HEK293 (cell line): ENCODE results near the gene S100PBP.

Experiments
- CTCF ChIA-PET: fragments of 350-600 bp; formaldehyde crosslinking; extraction: SDS; loops from one replicate; lab custom pipeline; 2021; ENCODE audit warnings: antibody characterized with exemption; lab: Yijun Ruan, JAX
- POLR2A ChIA-PET: fragments of 300-600 bp; formaldehyde crosslinking; extraction: SDS; loops from one replicate; lab custom pipeline; 2020; ENCODE audit warnings: antibody characterized with exemption, inconsistent platforms; lab: Yijun Ruan, JAX
- H3K27ac ChIP-seq: fragments of 200-500 bp; sonication (Bioruptor generic); 2 replicates; pipeline ENCODE4 v1.5.1; 2014; ENCODE audit warnings: low read depth, low read length, control low read depth, inconsistent platforms; ENCODE audit errors: extremely low read depth
- H3K36me3 ChIP-seq, 2 experiments: fragments of 200-500 bp in 1 of 2; sonication (Bioruptor generic) in 1 of 2; 1 replicate in 1 of 2; 2 replicates in 1 of 2; pipeline ENCODE4 v1.5.1; 2014 to 2017; ENCODE audit warnings: inconsistent platforms in 2 of 2, low read length in 2 of 2; ENCODE audit not compliant: control insufficient read depth in 2 of 2, insufficient read depth in 1 of 2
- H3K4me1 ChIP-seq: fragments of 200-500 bp; sonication (Bioruptor generic); 2 replicates; pipeline ENCODE4 v1.5.1; 2014; ENCODE audit warnings: mild to moderate bottlenecking, low read length, inconsistent platforms; ENCODE audit not compliant: control insufficient read depth, insufficient read depth
- H3K4me3 ChIP-seq: 2 replicates; pipeline ENCODE4 v1.5.1; 2011; ENCODE audit warnings: low read depth, mild to moderate bottlenecking, control low read depth, low read length, moderate library complexity
- H3K9me3 ChIP-seq: fragments of 200-500 bp; sonication (Bioruptor generic); 2 replicates; pipeline ENCODE4 v1.5.1; 2014; ENCODE audit warnings: low read depth, low read length, inconsistent platforms; ENCODE audit not compliant: control insufficient read depth, insufficient read depth
- ATF2 ChIP-seq: fragments of 450-650 bp; formaldehyde crosslinking; IDR thresholded peaks from 2 replicates; pipeline ENCODE4 v1.5.1; 2016; ENCODE audit warnings: missing biosample characterization, missing genetic modification characterization, low read depth
- GLIS2 ChIP-seq: fragments of 450-650 bp; formaldehyde crosslinking; IDR thresholded peaks from 2 replicates; pipeline ENCODE4 v1.5.1; 2016; ENCODE audit warnings: missing biosample characterization, missing genetic modification characterization
- PRDM1 ChIP-seq: fragments of 450-650 bp; formaldehyde crosslinking; IDR thresholded peaks from 2 replicates; pipeline ENCODE4; 2016; ENCODE audit warnings: missing biosample characterization, missing genetic modification characterization
- RBAK ChIP-seq: fragments of 450-650 bp; formaldehyde crosslinking; IDR thresholded peaks from 2 replicates; pipeline ENCODE4 v1.5.1; 2016; ENCODE audit warnings: missing biosample characterization, missing genetic modification characterization
- ZEB2 ChIP-seq: fragments of 450-650 bp; formaldehyde crosslinking; IDR thresholded peaks from 2 replicates; pipeline ENCODE4 v1.5.1; 2016; ENCODE audit warnings: missing biosample characterization, missing genetic modification characterization
- ZNF10 ChIP-seq: fragments of 450-650 bp; formaldehyde crosslinking; IDR thresholded peaks from 2 replicates; pipeline ENCODE4 v1.5.1; 2017; ENCODE audit warnings: missing biosample characterization, missing genetic modification characterization
- ZNF112 ChIP-seq: fragments of 450-650 bp; formaldehyde crosslinking; IDR thresholded peaks from 2 replicates; pipeline ENCODE4 v1.5.0; 2017; ENCODE audit warnings: missing biosample characterization, missing genetic modification characterization
- ZNF132 ChIP-seq: fragments of 450-650 bp; formaldehyde crosslinking; IDR thresholded peaks from 2 replicates; pipeline ENCODE4 v1.5.1; 2017; ENCODE audit warnings: missing biosample characterization, missing genetic modification characterization, borderline replicate concordance
- ZNF140 ChIP-seq: fragments of 450-650 bp; formaldehyde crosslinking; IDR thresholded peaks from 2 replicates; pipeline ENCODE4 v1.5.1; 2016; ENCODE audit warnings: missing biosample characterization, missing genetic modification characterization
- ZNF211 ChIP-seq: fragments of 450-650 bp; formaldehyde crosslinking; IDR thresholded peaks from 2 replicates; pipeline ENCODE4 v1.5.1; 2016; ENCODE audit warnings: low read depth, missing biosample characterization, missing genetic modification characterization
- ZNF23 ChIP-seq: fragments of 450-650 bp; formaldehyde crosslinking; IDR thresholded peaks from 2 replicates; pipeline ENCODE4 v1.5.1; 2016; ENCODE audit warnings: missing biosample characterization, missing genetic modification characterization, borderline replicate concordance
- ZNF280C ChIP-seq: fragments of 450-650 bp; formaldehyde crosslinking; IDR thresholded peaks from 2 replicates; pipeline ENCODE4 v1.5.1; 2016; ENCODE audit warnings: missing biosample characterization, missing genetic modification characterization
- ZNF324 ChIP-seq: fragments of 450-650 bp; formaldehyde crosslinking; IDR thresholded peaks from 2 replicates; pipeline ENCODE4 v1.5.1; 2016; ENCODE audit warnings: missing biosample characterization, missing genetic modification characterization
- ZNF391 ChIP-seq: fragments of 450-650 bp; formaldehyde crosslinking; IDR thresholded peaks from 2 replicates; pipeline ENCODE4 v1.5.1; 2016; ENCODE audit warnings: low read depth, missing biosample characterization, missing genetic modification characterization, borderline replicate concordance
- ZNF423 ChIP-seq: fragments of 450-650 bp; formaldehyde crosslinking; IDR thresholded peaks from 2 replicates; pipeline ENCODE4 v1.5.1; 2016; ENCODE audit warnings: missing biosample characterization, missing genetic modification characterization
- ZNF596 ChIP-seq: fragments of 450-650 bp; IDR thresholded peaks from 2 replicates; pipeline ENCODE4 v1.5.0; 2018; ENCODE audit warnings: missing biosample characterization, mild to moderate bottlenecking, missing genetic modification characterization, moderate library complexity
- ZNF624 ChIP-seq: fragments of 450-650 bp; formaldehyde crosslinking; IDR thresholded peaks from 2 replicates; pipeline ENCODE4 v1.5.1; 2017; ENCODE audit warnings: missing biosample characterization, missing genetic modification characterization
- ZNF639 ChIP-seq: fragments of 450-650 bp; formaldehyde crosslinking; IDR thresholded peaks from 2 replicates; pipeline ENCODE4 v1.5.1; 2016; ENCODE audit warnings: missing biosample characterization, missing genetic modification characterization
- ZNF692 ChIP-seq: fragments of 450-650 bp; formaldehyde crosslinking; IDR thresholded peaks from 2 replicates; pipeline ENCODE4 v1.5.1; 2016; ENCODE audit warnings: missing biosample characterization, missing genetic modification characterization
- ZNF768 ChIP-seq: fragments of 450-650 bp; formaldehyde crosslinking; IDR thresholded peaks from 2 replicates; pipeline ENCODE4 v1.5.1; 2018; ENCODE audit warnings: missing biosample characterization, mild to moderate bottlenecking, missing genetic modification characterization
- ZNF792 ChIP-seq: fragments of 450-650 bp; formaldehyde crosslinking; IDR thresholded peaks from 2 replicates; pipeline ENCODE4 v1.5.1; 2016; ENCODE audit warnings: missing biosample characterization, missing genetic modification characterization
- ZNF830 ChIP-seq: fragments of 450-650 bp; IDR thresholded peaks from 2 replicates; pipeline ENCODE4 v1.5.0; 2018; ENCODE audit warnings: missing biosample characterization, missing genetic modification characterization, low read depth, mild to moderate bottlenecking, moderate library complexity
- ZSCAN18 ChIP-seq: fragments of 450-650 bp; formaldehyde crosslinking; IDR thresholded peaks from 2 replicates; pipeline ENCODE4 v1.5.1; 2016; ENCODE audit warnings: missing biosample characterization, missing genetic modification characterization
- ZSCAN4 ChIP-seq: fragments of 450-650 bp; formaldehyde crosslinking; IDR thresholded peaks from 2 replicates; pipeline ENCODE4 v1.5.1; 2017; ENCODE audit warnings: missing biosample characterization, missing genetic modification characterization
- ZXDB ChIP-seq: fragments of 450-650 bp; formaldehyde crosslinking; IDR thresholded peaks from 2 replicates; pipeline ENCODE4 v1.5.1; 2016; ENCODE audit warnings: missing biosample characterization, missing genetic modification characterization

The S100PBP gene

GRCh38 chr1:32779242-32779641 is 38.2 kb upstream of the S100PBP start:
- TF ChIP-seq ZNF324 (tag by site-specific recombination) (no peak), ZNF792 (no peak), ZEB2 (tag by site-specific recombination) (no peak), ZNF768 (tag by site-specific recombination) (no peak), GLIS2 (no peak), ZNF10 (tag by site-specific recombination) (no peak), ZSCAN18 (tag by site-specific recombination) (no peak), ZNF391 (tag by site-specific recombination) (no peak), ZNF639 (no peak), ATF2 (no peak), ZNF211 (tag by site-specific recombination) (no peak), ZNF132 (tag by site-specific recombination) (no peak), ZNF830 (tag by site-specific recombination) (no peak), ZXDB (tag by site-specific recombination) (no peak), ZNF423 (no peak), RBAK (no peak), ZNF112 (tag by site-specific recombination) (no peak), ZNF596 (tag by site-specific recombination) (no peak), ZNF280C (no peak)
- no peak overlapping the region for H3K27ac ChIP-seq
- no peaks in the 10 kb centered on the region for H3K4me1 ChIP-seq
- POLR2A ChIA-PET, result no interaction called here
- no peaks in the 10 kb centered on the region for H3K9me3 ChIP-seq
- CTCF ChIA-PET, result no interaction called here
- no peak overlapping the region for H3K4me3 ChIP-seq
- peaks cover 23 to 90% of the 10 kb centered on the region in 2 experiments; a peak in 2 of 3 replicates for H3K36me3 ChIP-seq

GRCh38 chr1:32780005-32780404 is 37.4 kb upstream of the S100PBP start:
- CTCF ChIA-PET, result no interaction called here
- H3K9me3 ChIP-seq, result no peaks in the 10 kb centered on the region
- H3K4me1 ChIP-seq, result no peaks in the 10 kb centered on the region
- H3K4me3 ChIP-seq, result no peak overlapping the region
- peaks cover 24 to 90% of the 10 kb centered on the region in 2 experiments; a peak in 2 of 3 replicates for H3K36me3 ChIP-seq
- POLR2A ChIA-PET, result no interaction called here
- no peak for TF ChIP-seq ZNF23 (tag by site-specific recombination)
- TF ChIP-seq ZNF692, result no peak
- TF ChIP-seq ZSCAN4 (tag by site-specific recombination), result no peak
- no peak for TF ChIP-seq ZNF132 (tag by site-specific recombination)
- no peak for TF ChIP-seq PRDM1
- no peak for TF ChIP-seq ZNF624 (tag by site-specific recombination)
- no peak for TF ChIP-seq ZNF140 (tag by site-specific recombination)
- no peak overlapping the region for H3K27ac ChIP-seq
